HG03571 (cell line): ENCODE results near the gene SCN10A.

Experiments used
- ATAC-seq: cut with Tn5 transposase; IDR thresholded peaks from one replicate; pipeline ENCODE4 v1.9.1; 2021; ENCODE audit not compliant: unreplicated experiment

SCN10A gene

DNA sequence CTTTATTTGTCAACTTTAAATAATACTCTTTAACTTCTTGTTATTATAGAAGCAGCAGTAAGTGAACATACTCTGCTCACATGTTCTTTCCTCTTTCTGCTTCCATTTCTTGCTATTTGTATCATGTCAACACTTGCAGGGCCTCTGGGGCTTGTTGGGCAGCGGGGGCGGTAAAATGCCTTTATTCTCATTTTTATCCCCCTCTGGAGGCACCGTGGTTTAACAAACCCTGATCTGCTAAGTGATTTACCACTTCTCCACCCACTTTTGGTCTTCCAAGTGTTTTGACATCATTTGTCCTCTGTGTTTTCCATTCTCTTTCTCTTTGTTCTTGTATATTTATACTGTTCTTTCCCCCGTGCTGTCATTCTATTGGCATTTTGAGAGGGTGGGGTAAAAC lies 33.9 kb downstream of the SCN10A start:
- no peak for ATAC-seq

DNA sequence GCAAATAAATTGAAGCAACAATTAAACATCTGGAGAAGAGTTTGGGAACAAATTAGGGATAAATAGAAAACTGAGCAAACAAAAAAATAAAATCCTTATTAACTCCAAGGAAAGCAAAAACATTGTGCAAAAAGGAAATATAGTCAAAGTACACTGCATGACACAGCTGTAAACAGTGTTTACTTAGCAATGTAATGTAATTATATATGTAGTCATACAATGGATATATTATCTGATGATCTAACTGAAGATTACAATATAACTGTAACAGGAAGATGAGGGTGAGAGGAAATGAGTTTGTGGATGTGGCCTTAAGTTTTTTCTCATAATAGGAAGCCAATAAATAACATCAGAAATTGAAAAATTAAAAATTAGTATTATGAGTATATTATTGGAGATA lies 42.5 kb downstream of the SCN10A start:
- ATAC-seq: no peak

DNA sequence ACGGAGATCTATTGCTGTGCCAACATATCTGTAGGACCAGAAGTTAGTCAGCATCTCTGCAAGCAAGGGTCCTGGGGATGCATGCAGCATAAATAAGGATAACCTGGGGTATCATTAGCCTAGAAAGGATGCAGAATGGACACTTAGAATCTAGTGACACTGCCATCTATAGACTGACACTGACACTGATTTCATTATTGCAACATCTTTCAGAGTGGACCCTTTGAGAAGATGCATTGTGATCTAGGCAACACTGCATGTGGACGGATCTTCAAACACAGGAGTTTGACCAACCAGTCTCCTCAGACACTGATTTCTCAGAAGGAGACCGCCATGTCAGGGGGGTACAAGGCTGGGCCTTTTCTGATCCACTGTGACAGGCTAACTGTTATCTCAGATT lies 52.4 kb downstream of the SCN10A start:
- ATAC-seq: no peak

DNA sequence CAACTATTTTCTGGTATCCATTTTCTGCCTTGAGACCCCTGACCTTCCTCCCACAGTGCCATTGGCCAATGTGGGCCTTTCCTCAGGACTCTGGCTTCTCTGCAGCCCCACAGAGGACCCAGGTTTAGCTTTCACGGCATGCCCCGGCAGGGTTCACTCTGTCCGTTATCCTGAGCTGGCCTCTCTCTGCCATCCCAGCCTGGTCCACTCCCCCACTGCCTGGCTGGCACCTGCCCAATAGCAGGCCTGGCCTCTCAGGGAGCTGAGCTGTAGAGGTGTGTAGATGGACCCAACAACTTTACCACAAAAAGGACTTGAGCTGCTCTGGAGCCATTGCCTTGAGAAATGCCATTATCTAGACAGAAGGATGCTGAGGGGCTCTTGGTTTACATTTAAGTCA lies 57.5 kb downstream of the SCN10A start:
- no peak for ATAC-seq

DNA sequence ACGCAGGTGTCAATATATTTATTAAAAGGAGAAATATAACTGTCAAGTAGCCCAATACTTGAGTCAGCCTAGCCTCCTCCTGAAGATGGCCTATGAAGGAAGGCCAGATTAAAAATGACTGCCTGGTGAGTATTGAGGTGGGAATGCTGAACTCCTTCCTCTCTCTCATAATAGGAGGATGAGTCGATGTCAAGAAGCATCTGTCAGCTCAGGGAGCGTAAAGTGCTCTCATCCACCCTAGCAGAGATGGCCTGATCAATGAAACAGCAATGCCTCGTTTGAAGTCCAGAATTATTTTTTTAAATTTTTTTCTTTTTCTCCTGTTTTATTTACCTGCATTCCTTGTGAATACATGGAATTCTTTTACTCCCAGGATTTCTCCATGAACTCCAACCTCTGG lies 58.3 kb downstream of the SCN10A start:
- ATAC-seq: no peak

DNA sequence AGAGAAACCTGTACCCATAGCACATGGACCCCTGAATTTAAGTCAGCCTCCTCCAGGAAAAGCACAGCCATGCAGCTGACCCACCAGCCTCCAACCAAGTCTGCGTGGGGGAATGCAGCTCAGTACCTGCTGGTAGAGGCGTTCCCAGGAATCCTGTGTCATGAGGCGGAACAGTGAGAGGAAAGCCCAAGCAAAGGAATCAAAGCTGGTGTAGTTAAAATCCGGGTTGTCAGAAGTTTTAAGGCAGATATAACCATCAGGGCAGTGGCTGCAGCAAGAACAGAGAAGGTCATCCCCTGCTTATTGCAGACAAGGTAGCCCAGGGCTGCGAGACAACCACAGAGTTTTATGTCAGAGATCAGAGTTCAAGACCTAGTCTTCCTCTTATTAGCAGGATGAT lies 59.1 kb downstream of the SCN10A start:
- ATAC-seq: no peak

DNA sequence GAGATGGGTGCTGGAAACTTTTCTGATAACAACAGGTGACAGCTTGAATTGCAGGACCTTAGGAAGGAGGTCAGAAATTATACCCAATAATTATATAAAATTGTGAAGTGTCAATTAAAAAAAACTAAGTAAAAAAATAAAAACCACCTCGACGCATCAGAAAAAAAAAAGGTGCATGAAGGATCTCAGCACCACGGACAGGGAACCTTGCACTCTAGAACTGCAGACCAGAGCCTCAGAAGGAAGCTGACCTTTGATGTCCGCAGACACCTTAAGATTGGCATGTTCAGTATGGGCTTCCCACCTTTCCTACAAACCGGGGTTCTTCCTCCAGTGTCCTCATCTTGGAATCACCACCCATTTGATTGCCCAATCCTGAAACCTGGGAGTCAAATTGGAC lies 60.9 kb downstream of the SCN10A start:
- ATAC-seq: no peak

DNA sequence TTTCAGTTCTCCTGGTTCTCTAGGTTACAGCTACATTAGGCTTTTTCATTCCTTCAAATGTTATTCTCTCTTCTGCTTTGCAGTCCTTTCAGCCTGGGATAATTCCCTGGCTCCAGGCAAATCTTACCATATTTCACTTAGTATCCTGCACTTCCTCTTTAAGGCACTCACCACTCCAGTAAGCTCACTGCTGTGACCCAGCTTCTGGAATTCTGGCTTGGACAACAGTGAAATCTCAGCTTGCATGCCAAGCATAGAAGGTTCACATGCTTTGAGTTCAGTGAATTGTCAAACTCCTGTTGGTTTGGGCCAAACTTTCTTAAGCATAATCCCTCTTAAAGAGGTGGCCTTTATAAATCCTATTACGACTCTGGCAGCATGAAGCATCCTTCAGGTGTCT lies 69.4 kb downstream of the SCN10A start:
- no peak for ATAC-seq

DNA sequence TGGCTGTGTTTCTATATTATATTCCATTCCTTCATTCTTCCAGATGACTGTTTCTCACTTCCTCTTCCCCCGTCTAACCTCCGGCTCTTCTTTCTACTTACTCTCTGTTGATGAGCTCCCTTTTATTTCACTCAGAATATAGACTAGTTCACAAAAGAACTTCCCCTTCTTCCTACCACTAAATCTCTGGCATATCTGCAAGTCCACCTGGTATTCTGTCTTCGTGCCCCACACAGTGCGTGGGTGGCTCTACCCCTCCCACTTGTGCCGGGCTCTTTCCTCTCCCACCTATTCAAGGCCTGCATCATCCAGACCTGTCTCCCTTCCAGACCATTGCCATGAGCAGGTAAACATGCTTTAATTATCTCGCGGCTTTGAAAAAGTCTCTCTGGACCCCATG lies 73.0 kb downstream of the SCN10A start:
- ATAC-seq: no peak

DNA sequence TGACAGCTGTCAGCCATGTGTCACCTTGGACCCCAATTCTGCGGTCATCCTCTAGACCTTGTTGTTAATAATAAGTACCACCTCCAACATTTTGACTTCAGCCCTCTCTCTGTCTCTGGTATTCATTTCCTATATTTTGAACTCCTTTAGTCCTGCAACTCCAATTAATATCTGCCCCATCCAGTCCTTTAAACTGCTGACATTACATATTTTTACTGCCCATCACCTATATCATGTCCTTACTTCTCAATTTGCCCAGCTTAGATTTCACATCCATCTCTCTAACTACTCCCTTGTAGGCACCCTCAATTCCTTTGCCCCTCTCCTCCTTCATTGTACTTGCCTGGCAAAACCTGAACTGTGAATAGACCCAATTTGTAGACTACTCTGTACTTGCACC lies 73.5 kb downstream of the SCN10A start:
- no peak for ATAC-seq

DNA sequence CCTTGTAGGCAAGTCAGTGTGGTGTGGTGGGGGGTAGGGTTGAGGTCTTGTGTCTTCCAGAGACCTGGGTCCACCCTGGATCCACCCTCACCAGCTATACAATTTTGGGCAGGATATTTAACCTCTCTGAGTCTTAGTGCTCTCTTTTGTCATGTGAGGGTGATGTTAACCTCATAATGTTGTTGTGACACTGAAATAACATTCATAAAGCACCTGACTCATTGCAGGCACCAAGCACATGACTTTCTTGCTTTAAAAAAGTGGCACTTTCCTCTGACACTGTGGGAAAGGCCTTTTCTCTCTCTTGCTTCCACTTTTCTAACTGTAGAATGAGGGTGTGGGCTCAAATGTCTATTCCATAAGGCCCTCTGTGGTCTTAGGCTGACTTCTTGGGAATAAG lies 75.5 kb downstream of the SCN10A start:
- no peak for ATAC-seq

DNA sequence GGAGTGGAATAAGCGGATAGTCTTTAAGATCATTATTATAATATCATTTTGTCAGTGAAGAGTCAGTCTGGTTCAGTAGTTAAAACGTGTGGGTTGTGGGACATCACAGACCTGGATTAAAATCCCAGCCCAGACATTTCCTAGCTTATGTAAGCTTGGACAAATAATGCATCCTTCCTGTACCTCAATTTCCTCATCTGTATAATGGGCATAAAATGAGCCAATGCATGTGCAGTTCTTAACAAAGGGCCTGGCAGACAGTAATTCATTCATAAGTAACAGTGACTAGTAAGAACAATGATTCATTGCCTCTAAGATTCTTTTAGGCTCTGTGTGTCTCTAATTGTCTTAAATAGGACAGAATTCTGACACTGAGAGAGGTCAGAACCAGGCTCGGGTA lies 76.1 kb downstream of the SCN10A start:
- no peak for ATAC-seq

DNA sequence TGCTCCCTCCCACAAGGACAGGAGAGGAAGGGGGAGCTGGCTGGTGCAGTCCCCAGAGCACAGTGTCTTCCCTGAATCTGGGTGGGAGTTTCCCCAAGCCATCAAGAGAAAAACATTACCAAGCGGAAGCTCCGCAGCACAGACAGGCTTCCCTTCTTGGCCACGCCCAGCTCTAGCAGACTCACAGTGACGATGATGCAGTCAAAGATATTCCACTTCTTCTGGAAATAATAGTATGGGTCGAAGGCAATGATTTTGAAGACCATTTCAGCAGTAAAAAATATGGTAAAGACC lies 76.7 kb downstream of the SCN10A start:
- no peak for ATAC-seq

DNA sequence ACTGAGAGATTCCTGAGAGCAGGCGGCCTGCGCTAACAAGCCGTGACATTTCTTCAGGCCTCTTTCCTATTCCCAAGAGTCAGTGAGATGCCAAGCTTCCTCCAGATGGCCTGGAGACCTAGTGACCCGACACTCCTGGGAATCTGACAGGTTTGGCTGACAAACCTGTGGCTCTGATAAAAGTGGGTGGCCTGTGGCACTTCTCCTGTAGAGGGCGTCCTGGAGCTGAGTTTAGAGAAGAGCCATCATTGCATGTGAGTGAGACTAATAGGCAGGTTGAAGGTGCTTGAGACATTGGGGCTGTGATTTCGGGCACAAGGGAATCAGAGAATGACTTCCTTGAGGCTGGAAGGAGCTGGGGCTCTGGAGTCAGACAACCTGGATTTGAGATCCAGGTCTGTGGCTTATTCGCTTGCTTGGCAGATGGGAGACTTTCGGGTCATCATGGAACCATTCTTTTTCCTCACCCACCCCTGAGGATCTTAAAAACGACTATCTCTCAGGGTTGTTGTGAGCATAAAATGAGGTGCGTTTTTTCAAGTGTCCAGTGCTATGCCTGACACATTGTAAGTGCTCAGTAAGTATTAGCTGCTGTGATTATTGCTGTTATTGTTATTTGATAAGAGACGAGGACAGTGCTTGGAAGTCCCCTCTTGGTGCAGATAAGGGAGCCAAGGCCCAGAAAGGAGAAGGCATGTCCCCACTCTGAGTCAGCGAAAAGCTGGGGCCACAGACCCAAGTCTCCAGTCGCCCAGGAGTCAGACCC lies 77.2 kb downstream of the SCN10A start:
- ATAC-seq: no peak

DNA sequence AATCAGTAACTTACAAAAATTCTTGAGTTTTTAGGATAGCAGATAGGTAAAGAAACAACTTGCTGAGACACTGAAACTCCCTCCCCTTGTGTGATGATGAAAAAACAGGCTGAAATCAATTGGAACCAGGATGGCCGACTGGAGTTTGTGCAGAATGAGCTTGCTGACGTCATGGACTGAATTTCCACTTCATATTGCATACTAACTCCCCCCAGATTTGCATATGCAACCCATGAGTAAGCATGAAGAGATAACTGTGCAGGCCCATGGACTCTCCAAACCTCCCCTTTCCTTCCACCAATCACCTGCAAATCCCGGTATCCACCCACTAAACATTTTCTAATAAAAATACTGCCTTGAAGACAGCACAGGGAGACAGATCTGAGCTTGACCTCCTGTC lies 84.5 kb downstream of the SCN10A start:
- ATAC-seq: no peak

DNA sequence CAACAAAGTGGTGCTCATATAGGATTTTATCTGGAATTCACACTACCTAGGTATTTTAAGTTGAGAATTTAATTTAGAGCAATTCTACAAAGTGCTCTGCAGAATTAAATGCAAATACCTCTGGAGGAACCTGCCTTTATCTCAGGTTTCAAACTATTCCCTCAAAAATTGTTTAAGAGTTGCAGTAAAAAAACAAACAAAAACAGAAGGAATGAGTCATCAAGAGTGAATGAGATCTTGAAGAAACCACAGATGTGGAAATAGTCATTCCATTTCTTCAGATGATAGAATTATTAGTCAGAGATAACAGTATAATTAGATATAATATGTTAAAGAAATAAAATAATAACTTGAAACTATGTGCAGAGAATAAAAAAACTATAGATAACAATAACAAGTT lies 85.7 kb downstream of the SCN10A start:
- ATAC-seq: no peak

DNA sequence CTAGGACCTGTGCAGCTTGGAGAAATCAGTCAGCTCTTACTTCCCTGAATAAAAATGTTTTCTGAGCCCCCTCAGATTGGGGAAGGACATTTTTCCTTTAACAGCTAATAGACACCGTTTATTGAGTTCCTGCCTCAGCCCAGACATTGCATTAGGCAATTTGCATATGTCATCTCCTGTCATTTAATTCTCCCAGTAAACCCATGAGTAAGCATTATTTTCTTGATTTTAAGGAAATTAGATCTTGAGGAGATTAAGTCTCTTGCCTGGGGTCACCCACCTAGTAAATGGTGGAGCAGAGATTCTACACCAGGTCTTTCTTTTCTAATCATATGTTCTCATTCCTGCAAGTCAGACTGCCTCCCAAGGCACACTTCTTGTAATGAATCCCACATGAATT lies 88.0 kb downstream of the SCN10A start:
- ATAC-seq: no peak

DNA sequence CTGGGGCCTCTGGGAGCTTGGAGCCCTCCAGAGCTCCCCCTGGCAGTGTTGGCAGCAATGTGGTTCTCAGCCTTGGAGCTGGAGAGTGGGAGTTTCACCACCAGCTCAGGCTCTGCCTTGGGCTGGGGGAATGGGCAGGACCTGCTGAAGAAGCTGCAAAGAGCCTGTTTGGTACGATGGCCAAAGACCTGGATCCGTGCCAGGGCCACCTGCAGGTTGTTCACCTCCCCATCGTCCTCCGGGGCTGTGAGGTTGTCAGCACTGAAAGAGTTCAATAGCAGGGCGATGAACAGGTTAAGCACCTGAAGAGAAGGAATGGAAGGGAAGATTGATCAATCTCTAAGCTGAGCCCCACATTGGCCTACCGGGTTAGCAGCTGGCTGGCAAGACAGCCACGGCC lies 89.3 kb downstream of the SCN10A start:
- ATAC-seq: no peak

DNA sequence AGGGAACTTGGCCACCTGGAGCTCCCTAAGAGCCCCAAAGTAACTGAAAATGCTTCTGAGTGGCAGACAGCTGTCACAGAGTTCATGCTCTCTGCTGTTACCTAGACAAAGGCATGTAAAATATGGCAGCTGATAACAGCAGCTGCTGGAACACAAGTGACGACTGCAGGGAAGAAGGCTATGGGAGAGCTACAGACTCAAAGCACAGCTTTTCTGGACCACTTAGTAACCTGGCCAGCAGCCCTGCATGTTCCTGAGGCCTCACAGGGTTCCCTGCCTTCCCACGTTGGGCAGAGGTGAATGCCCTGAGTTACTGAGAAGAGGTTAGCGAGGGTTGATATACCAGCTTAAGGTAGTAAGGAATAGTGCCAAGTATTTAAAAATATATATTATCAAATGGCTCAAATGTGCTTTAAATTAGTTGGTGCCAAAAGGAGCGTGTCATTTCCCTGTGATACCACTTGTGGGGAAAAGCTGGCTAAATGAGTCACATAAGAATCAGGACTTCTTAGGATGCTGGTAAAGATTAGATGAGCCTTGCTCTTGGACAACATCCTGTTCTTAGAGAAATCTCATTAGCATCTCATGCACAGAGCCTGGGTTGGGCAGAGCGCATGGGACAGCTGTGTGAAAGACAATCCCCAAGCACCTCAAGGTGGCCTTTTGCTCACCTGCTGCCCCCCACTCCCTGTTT lies 90.1 kb downstream of the SCN10A start:
- ATAC-seq: no peak

DNA sequence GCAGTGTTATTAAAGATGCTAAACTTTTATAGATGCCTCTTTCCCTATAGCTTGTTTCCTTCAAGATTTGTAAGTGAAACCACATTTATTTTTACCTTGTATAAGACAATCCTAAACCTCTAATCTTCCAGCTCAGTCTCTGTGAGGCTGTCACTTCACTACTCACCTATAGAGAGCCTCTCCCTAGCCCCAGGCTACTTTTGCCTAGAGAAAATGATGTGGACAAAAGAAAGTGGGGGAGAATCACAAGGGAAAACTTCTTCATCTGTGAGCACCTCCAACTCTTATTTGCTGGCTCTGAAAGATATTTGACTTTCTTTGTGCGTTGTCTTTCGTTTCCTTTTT lies 91.7 kb downstream of the SCN10A start:
- ATAC-seq: no peak

DNA sequence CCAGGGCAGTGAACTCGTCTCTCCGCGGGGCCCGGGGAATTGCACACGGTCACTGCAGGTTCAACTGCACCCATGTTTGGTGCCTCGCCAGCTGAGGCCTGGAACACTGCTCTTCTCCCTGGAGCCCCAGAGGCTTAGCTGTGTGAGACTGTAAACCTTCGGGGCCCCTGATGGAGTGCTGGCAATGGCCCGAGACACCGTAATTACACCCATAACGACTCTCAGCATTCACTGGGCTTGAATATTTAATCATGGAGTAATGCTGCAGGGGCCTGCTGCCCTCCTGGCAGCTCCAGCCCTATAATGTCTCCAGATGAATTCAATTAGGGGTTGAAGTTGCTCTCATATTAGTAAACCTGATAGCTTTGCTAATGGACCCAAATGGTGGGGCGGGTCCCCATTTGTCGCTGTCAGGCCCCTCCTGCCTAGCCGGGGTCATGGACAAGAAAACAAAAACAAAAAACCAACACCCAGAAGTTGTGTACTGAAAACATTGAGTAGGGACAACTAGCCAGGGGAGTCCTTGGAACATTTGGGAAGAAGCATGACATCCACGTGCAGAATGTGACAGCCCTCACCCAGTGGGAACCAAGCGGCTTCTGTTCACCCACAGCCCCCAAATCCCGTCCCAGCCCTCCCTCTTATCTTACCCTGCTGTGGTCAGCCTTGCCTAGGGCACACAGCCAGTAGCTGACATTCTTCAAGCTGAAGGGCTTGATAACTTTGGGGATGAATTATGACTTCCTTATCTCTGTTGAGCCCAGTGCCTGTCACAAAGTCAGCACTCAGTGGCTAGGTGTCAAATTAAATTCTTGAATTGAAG lies 92.2 kb downstream of the SCN10A start:
- ATAC-seq: no peak

DNA sequence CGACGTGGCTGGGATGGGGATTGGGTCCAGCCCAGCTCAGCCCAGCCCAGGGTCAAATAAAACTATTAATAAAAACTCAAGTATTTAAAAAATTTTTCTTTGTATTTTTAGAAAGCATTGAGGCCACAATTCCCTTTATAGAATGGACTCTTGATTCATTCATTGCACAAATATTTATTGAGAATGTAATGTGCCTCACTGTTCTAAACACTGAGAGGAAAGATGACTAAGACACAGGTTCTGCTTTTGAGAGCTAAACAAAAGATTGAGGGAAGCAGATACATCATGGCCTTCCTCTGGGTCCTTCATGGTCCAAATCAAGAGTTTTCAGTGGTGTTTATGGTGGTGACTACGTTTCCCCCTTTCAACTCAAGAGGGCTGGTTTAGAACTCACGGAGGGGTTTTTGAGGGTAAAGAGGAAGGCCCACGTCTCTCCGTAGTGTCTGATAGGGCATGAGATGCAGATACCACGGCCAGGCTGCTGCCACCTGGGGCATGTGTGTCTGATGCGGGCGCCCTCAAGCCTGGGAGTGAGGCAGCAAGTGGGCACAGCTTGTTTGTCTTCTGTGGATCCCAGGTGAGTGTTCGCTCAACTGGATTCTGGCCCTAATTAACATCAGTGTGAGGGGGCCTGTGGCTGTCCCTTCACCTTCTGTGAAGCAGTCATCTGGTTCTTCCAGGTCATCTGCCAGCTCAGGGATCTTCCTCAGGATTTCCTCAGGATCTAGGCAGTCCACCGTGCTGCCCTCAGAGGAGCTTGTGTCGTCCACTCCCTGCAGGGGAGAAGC lies 93.0 kb downstream of the SCN10A start:
- no peak for ATAC-seq
